ENCODE data around the gene NBAS. TPM values are rescaled to one million over a fixed set of nuclear protein-coding genes. Genes with fewer than 3 reads are reported as not detected.
"Not testable (repeated sequence)": the region's sequence is repeated elsewhere in the genome, so short reads cannot be mapped to it uniquely, and the experiment has no call there.

NBAS gene
- total and polyA plus RNA-seq, 2 donors (not counting 1 experiment from before 2014, with no cell fraction given), result 27.0 to 124 TPM

DNA sequence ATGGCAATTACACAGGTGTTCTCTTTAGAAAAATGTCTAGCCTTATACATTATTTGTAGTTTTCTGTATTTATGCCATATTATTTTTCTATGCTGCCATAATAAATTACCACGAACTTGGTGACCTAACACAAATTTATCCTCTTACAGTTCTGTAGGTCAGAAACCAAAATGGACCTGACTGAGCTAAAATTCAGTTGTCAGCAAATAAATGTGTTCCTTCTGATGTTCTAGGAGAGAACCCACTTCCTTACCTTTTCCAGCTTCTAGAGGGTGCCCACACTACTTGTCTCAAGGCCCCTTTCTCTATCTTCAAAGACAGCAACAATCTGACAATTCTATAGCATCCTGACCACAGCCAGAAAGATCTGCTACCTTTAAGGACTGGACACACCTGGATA is 153.5 kb downstream of the NBAS start:
- Histone ChIP-seq H3K4me3 (replicated peaks in 1 of 4; ENCODE audit: control extremely low read depth in 1 of 4, insufficient read depth in 1 of 4, low read depth in 3 of 4, low read length in 4 of 4) (no peak overlapping the region), H3K79me2 (ENCODE audit: control insufficient read depth, insufficient read depth, low read length) (no peaks in the 10 kb centered on the region), H3K9me3 (ENCODE audit: control insufficient read depth, insufficient read depth, low read depth, low read length) (no peaks in the 10 kb centered on the region), H2AFZ (ENCODE audit: low read length) (no peak overlapping the region), H4K20me1 (ENCODE audit: control insufficient read depth, extremely low read depth, insufficient read depth, low read length) (peaks cover 2% of the 10 kb centered on the region), H3K27me3 (ENCODE audit: control insufficient read depth, insufficient read depth, low read length) (no peaks in the 10 kb centered on the region), H3K9ac (ENCODE audit: insufficient read depth, low read length) (no peak overlapping the region), H3K36me3 (ENCODE audit: control insufficient read depth, insufficient read depth, low read length) (no peaks in the 10 kb centered on the region), H3K4me2 (ENCODE audit: extremely low read depth, insufficient read depth, low read length) (no peak overlapping the region), H3K4me1 (ENCODE audit: control insufficient read depth, extremely low read depth, insufficient read depth, low read length) (no peaks in the 10 kb centered on the region), H3K27ac (ENCODE audit: insufficient read depth, low read length) (no peak overlapping the region)
- no peak for DNase-seq (ENCODE audit: low read depth in 2 of 2)
- no peak for TF ChIP-seq EZH2 (IDR thresholded peaks at IDR 0.05; ENCODE audit: low read length, missing control alignments)
- TF ChIP-seq, protein P1, sequence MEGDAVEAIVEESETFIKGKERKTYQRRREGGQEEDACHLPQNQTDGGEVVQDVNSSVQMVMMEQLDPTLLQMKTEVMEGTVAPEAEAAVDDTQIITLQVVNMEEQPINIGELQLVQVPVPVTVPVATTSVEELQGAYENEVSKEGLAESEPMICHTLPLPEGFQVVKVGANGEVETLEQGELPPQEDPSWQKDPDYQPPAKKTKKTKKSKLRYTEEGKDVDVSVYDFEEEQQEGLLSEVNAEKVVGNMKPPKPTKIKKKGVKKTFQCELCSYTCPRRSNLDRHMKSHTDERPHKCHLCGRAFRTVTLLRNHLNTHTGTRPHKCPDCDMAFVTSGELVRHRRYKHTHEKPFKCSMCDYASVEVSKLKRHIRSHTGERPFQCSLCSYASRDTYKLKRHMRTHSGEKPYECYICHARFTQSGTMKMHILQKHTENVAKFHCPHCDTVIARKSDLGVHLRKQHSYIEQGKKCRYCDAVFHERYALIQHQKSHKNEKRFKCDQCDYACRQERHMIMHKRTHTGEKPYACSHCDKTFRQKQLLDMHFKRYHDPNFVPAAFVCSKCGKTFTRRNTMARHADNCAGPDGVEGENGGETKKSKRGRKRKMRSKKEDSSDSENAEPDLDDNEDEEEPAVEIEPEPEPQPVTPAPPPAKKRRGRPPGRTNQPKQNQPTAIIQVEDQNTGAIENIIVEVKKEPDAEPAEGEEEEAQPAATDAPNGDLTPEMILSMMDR (conservative IDR thresholded peaks at IDR 0.05 in 1 of 2, IDR thresholded peaks at IDR 0.05 in 1 of 2; ENCODE audit: low read depth in 1 of 2, low read length in 2 of 2), result no peak

DNA sequence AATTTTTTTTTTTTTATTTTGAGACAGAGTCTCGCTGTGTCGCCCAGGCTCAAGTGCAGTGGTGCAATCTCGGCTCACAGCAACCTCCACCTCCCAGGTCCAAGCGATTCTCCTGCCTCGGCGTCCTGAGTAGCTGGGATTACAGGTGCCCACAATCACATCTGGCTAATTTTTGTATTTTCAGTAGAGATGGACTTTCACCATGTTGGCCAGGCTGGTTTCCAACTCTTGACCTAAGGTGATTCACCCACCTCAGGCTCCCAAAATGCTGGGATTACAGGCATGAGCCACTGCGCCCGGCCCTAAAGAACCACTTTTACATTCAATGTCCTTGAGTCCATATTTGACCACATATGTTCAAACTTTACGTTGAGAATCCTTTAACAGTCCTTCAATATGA is 156.6 kb downstream of the NBAS start:
- H3K27me3 ChIP-seq (ENCODE audit: control insufficient read depth, insufficient read depth, low read length); H3K4me2 ChIP-seq (ENCODE audit: extremely low read depth, insufficient read depth, low read length); H3K27ac ChIP-seq (ENCODE audit: insufficient read depth, low read length); H3K4me3 ChIP-seq (replicated peaks in 1 of 4; ENCODE audit: control extremely low read depth in 1 of 4, insufficient read depth in 1 of 4, low read depth in 3 of 4, low read length in 4 of 4); H3K36me3 ChIP-seq (ENCODE audit: control insufficient read depth, insufficient read depth, low read length); H3K79me2 ChIP-seq (ENCODE audit: control insufficient read depth, insufficient read depth, low read length); H3K4me1 ChIP-seq (ENCODE audit: control insufficient read depth, extremely low read depth, insufficient read depth, low read length); H2AFZ ChIP-seq (ENCODE audit: low read length); H3K9me3 ChIP-seq (ENCODE audit: control insufficient read depth, insufficient read depth, low read depth, low read length); H4K20me1 ChIP-seq (ENCODE audit: control insufficient read depth, extremely low read depth, insufficient read depth, low read length); H3K9ac ChIP-seq (ENCODE audit: insufficient read depth, low read length); DNase-seq (ENCODE audit: low read depth in 2 of 2): not testable (repeated sequence)

DNA sequence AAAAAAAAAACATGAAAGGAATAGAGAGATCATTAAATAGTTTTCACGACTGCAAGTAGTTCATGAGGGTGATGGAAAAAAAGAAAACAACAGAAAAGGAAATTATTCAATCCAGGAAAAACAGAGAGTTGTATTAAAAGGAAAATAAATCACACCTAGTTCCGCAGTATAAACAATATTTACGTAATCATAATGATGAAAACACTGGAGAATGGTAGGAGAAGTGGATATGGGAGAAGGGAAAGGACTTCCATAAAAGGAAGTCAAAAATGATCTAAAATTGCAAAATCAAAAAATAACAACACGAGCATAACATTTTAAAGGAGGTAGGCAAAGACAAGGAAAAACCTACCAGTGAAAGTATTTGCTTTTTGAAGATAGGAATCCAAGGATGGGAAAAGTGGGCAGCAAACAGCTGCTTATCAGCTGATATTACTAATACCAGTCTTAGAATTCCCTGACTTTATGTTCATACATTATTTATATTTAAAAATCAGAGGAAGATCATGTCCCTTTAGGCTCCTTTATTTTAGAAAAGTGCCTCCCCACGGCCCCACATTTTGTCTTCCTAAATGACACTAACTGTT is 160.8 kb downstream of the NBAS start:
- TF ChIP-seq EZH2 (IDR thresholded peaks at IDR 0.05; ENCODE audit: low read length, missing control alignments), result no peak
- TF ChIP-seq, protein P1 (conservative IDR thresholded peaks at IDR 0.05 in 1 of 2, IDR thresholded peaks at IDR 0.05 in 1 of 2; ENCODE audit: low read depth in 1 of 2, low read length in 2 of 2), result no peak
- DNase-seq (ENCODE audit: low read depth in 2 of 2), result no peak
- Histone ChIP-seq H3K9me3 (ENCODE audit: control insufficient read depth, insufficient read depth, low read depth, low read length) (no peaks in the 10 kb centered on the region), H3K36me3 (ENCODE audit: control insufficient read depth, insufficient read depth, low read length) (no peaks in the 10 kb centered on the region), H4K20me1 (ENCODE audit: control insufficient read depth, extremely low read depth, insufficient read depth, low read length) (no peaks in the 10 kb centered on the region), H3K9ac (ENCODE audit: insufficient read depth, low read length) (no peak overlapping the region), H3K27me3 (ENCODE audit: control insufficient read depth, insufficient read depth, low read length) (no peaks in the 10 kb centered on the region), H3K27ac (ENCODE audit: insufficient read depth, low read length) (no peak overlapping the region), H2AFZ (ENCODE audit: low read length) (no peak overlapping the region), H3K4me1 (ENCODE audit: control insufficient read depth, extremely low read depth, insufficient read depth, low read length) (no peaks in the 10 kb centered on the region), H3K4me3 (replicated peaks in 1 of 4; ENCODE audit: control extremely low read depth in 1 of 4, insufficient read depth in 1 of 4, low read depth in 3 of 4, low read length in 4 of 4) (no peak overlapping the region), H3K79me2 (ENCODE audit: control insufficient read depth, insufficient read depth, low read length) (no peaks in the 10 kb centered on the region), H3K4me2 (ENCODE audit: extremely low read depth, insufficient read depth, low read length) (no peak overlapping the region)
